HEK293 (cell line): Measurements from ENCODE around the gene ZNF302.

Experiments
- YY2 ChIP-seq: fragments of 450-650 bp; formaldehyde crosslinking; IDR thresholded peaks from 2 replicates; pipeline ENCODE4 v1.5.1; 2016; ENCODE audit warnings: missing biosample characterization, missing genetic modification characterization
- ZBTB21 ChIP-seq: fragments of 450-650 bp; formaldehyde crosslinking; IDR thresholded peaks from 2 replicates; pipeline ENCODE4 v1.5.1; 2017; ENCODE audit warnings: missing biosample characterization, missing genetic modification characterization
- ZIC2 ChIP-seq: fragments of 450-650 bp; formaldehyde crosslinking; IDR thresholded peaks from 2 replicates; pipeline ENCODE4 v1.5.1; 2016; ENCODE audit warnings: missing biosample characterization, missing genetic modification characterization
- ZNF324 ChIP-seq: fragments of 450-650 bp; formaldehyde crosslinking; IDR thresholded peaks from 2 replicates; pipeline ENCODE4 v1.5.1; 2016; ENCODE audit warnings: missing biosample characterization, missing genetic modification characterization
- ZNF544 ChIP-seq: fragments of 450-650 bp; formaldehyde crosslinking; IDR thresholded peaks from 2 replicates; pipeline ENCODE4 v1.5.0; 2017; ENCODE audit warnings: missing biosample characterization, missing genetic modification characterization
- ZNF600 ChIP-seq: fragments of 450-650 bp; formaldehyde crosslinking; IDR thresholded peaks from 2 replicates; pipeline ENCODE4 v1.5.1; 2016; ENCODE audit warnings: missing biosample characterization, missing genetic modification characterization
- TF ChIP-seq, protein P1 (sequence below): fragments of 450-650 bp; formaldehyde crosslinking; IDR thresholded peaks from 2 replicates; pipeline ENCODE4 v1.5.1; 2017; ENCODE audit warnings: missing biosample characterization, missing genetic modification characterization

ZNF302 gene

DNA sequence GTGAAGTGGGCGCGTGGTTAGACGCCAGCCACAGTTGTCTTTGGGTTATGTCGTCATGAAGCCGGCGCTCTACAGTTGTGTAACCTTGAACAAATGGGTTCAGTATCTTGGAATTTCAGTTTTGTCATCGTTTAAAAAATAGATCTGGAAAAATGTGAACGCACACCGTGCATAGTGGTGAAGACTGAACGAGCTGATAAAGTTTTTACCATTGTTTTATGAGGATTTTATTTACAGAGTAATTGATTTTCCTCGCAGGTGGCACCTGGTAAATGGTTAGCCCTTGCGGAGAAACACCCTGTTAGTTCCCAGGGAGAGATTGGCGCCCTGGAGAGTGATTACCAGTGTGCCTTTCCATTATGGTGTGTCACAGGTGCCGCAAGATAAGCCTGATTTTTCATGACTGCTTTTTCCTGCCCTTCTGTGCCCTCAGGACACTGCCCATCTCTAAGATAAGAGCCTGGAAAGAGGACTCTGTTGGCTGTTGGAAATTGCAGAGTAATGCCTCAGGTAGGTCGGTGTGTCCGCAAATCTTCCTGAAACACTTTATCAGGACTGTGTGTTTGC, 57.1 kb downstream of the ZNF302 start (continued):
- TF ChIP-seq ZBTB21 (tag by site-specific recombination) (peak; percentile 99), ZNF544 (tag by site-specific recombination) (no peak), ZNF324 (tag by site-specific recombination) (0 out of 2 replicates have a peak, but pooled peaks have one; percentile 7), YY2 (no peak), ZIC2 (tag by site-specific recombination) (peak; percentile 52), ZNF600 (tag by site-specific recombination) (peak; percentile 59; the same call in 1 of the 2 replicates)
- TF ChIP-seq, protein P1, sequence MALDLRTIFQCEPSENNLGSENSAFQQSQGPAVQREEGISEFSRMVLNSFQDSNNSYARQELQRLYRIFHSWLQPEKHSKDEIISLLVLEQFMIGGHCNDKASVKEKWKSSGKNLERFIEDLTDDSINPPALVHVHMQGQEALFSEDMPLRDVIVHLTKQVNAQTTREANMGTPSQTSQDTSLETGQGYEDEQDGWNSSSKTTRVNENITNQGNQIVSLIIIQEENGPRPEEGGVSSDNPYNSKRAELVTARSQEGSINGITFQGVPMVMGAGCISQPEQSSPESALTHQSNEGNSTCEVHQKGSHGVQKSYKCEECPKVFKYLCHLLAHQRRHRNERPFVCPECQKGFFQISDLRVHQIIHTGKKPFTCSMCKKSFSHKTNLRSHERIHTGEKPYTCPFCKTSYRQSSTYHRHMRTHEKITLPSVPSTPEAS (tag by site-specific recombination) = 0 out of 2 replicates have a peak, but pooled peaks have one; percentile 0
